HG02571 (cell line): ENCODE results near the gene ZDHHC11B.
"Not testable (repeated sequence)": the region's sequence is repeated elsewhere in the genome, so short reads cannot be mapped to it uniquely, and the experiment has no call there.

ENCODE experiments used
- ATAC-seq: cut with Tn5 transposase; IDR thresholded peaks from one replicate; pipeline ENCODE4 v1.9.1; 2021; ENCODE audit warnings: mild to moderate bottlenecking, moderate library complexity; ENCODE audit not compliant: unreplicated experiment

ZDHHC11B gene

DNA sequence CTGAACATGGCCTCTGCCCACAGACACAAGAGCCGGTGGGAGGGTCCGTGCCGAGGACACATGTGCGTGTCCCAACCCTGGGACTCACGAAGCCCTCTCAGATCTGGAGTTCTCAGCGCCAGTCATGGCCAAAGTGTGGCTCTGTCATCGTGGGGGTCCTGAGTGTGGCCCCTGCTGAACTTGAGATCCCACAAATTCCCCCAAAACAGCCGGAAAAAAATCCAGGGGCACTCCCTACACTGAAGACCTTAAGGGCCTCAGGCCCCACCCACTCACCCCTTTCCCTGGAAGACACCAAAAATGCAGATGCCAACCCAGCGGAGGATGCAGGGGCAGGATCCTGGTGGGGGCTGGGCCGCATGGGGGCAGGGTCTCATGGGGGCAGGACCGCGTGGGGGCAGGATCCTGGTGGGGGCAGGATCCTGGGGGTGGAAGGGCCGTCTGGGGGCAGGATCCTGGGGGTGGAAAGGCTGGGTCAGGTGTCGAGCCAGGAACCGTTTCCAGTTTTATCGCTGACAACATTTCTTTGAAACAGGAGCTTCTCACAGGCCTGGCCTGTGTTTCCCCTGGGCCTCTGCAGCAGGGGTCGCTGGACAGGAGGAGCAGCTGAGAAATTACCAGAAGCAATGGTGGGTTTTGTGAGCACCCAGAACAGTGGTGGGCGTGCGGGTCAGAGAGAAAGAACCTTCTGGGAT, 13.3 kb downstream of the ZDHHC11B start:
- ATAC-seq = not testable (repeated sequence)

DNA sequence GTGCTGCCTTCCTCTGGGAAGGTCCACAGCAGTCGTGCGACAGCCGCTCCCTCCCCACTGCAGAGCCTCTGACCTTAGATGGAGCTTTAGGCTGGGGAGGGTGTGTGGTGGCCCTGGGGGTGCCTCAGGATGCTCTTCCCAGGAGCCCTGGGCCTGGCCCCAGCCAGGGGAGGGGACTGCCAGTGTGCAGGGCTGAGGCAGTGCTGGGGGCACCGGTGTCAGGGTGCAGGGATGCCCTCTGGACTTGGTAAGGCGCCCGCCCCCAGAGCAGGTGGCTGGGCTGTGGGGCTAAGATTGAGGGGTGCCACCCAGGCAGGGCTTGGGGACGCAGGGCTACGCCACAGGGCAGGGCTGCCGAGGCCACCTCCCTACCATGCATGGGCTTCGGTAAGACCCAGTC, 13.9 kb downstream of the ZDHHC11B start:
- ATAC-seq = not testable (repeated sequence)

DNA sequence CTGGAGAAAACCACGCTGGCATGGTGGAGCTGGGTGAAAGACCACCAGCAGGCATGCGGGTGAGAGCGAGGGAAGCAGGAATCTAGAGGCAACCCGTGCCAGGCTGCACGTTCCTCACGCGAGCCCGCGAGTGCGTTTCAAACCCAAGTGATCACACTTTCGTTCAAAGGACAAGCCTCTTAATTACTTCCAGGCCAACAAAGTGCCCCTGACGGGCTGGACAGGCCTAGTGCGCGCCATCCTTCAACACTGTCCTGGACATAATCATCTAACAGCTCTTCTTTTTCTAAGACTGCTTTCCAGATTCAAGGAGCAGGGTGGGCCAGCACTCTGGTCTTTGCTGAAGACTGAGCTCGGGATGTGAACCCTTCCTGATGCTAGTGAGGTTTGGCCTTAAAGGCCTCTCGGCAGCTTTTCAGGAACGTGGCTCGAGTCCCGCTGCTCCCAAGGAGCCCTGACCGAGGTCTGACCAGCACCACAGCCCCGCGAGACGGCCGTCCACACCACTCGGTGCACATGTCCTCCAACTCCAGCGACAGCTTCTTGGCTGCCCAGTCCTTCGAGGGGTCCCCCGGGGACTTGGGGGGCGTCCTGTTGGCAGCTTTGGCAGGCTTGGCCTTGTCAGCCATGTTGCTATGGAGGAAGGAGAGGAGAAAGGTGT, 14.9 kb downstream of the ZDHHC11B start:
- ATAC-seq = not testable (repeated sequence)

DNA sequence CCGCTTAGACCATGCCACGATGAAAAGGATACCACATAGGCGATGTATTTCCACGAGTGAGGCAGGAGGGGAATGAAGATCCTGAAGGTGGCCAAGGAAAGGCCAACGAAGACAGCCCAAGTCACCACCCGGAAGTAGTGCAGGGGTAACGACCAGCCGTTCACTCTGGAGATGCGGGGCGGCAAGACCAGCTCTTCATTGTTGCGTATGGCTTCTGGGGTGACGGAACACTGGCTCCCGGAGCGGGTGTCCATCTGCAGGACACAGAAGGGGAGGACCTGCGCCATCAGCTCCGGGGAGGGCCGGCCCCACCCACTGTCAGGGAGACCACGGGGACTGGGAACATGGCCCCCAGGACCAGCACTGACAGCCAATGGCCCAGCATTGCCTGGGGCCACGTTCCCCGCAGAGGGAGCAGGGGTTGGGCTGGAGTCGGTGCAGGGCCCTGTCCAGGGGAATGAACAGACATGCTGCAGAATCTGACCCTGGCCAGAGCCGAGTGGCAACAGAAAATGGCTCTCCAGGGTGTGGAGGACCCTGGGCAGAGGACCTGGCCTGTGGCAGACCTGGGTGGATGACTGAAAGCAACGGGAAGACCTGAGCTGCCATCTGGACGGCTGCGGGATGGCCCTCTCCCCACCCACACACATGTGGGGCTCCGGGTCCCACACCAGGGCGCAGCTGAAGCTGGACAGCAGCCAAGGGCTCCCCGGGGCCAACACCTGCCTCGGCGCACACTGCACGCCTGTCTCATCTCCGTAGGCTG, 17.7 kb downstream of the ZDHHC11B start:
- no peak for ATAC-seq

DNA sequence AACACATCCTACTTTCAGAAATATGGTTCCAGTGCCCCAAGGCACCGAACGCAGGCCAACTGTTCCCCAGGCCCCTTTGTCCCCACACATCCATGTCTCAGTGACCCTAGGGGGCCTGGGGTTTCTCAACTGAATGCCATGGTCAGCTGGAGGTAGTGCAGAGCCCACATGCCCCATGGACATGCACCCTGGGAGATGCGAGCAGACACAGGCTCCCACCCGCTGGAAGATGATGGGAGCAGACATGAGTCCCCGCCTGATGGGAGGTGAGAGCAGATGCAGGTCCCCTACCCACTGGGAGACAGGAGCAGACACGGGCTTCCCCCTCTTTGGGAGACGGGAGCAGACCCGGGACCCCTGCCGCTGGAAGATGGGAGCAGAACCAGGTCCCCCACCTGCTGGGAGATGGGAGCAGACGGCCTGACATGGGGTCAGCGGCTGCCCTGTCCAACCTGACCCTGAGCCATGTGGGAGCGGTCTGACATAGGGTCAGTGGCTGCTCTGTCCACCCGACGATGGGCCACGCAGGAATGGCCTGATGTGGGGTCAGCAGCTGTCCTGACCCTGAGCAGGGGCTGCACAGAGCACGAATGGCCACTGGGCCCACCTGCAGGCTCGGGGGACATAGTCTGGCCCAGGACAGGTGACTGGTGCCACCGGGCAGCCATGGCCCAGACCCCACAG, 18.4 kb downstream of the ZDHHC11B start:
- no peak for ATAC-seq

DNA sequence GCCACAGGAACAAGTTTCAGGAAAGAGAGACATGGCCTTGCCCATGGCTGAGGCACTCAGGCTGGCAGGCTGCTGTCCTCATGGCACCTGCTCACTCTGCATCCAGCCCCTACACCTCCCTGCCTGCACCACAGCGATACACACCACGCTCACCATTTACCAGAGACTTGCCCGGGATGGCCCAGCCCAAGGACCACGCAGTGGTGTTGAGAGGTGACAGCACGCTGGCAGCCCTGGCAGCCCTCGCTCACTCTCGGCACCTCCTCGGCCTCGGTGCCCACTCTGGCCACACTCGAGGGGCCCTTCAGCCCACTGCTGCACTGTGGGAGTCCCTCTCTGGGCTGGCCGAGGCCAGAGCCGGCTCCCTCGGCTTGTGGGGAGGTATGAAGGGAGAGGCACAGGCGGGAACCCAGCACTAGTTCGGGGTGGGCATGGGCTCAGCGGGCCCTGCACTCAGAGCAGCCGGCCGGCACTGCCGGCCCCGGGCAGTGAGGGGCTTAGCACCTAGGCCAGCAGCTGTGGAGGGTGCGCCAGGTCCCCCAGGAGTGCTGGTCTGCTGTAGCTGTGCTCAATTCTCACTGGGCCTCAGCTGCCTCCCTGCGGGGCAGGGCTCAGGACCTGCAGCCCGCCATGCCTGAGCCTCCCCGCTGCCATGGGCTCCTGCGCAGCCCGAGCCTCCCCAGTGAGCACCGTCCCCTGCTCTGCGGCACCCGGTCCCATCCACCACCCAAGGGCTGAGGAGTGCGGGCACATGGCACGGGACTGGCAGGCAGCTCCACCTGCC, 20.3 kb downstream of the ZDHHC11B start:
- ATAC-seq = no peak

DNA sequence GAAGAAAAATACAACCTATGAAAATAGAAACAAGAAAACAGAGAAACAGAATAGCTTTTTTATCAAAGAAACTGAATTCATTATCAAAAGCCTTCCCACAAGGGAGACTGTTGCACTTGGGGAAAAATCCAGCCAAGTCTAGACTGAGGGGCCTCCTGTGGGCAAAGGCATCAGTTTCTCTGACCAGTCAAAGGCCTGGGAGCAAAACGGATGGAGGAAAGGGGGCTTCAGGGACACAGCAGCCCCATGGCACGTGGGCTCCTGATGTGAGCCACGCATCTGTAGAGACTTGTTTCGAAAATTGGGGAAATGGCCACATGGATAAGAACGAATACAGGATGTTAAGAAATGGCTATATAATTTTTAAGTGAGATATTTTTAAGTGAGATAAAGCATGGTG, 21.1 kb downstream of the ZDHHC11B start:
- no peak for ATAC-seq

DNA sequence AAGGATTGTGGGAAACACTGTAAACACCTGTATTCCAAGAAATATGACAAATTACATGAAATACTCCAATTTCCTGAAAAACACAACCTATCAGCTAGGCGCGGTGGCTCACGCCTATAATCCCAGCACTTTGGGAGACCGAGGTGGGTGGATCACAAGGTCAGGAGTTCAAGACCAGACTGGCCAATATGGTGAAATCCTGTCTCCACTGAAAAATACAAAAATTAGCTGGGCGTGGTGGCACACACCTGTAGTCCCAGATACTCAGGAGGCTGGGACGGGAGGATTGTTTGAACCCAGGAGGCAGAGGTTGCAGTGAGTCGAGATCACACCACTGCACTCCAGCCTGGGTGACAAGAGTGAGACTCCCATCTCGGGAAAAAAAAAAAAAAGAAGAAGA, 21.5 kb downstream of the ZDHHC11B start:
- ATAC-seq = not testable (repeated sequence)

DNA sequence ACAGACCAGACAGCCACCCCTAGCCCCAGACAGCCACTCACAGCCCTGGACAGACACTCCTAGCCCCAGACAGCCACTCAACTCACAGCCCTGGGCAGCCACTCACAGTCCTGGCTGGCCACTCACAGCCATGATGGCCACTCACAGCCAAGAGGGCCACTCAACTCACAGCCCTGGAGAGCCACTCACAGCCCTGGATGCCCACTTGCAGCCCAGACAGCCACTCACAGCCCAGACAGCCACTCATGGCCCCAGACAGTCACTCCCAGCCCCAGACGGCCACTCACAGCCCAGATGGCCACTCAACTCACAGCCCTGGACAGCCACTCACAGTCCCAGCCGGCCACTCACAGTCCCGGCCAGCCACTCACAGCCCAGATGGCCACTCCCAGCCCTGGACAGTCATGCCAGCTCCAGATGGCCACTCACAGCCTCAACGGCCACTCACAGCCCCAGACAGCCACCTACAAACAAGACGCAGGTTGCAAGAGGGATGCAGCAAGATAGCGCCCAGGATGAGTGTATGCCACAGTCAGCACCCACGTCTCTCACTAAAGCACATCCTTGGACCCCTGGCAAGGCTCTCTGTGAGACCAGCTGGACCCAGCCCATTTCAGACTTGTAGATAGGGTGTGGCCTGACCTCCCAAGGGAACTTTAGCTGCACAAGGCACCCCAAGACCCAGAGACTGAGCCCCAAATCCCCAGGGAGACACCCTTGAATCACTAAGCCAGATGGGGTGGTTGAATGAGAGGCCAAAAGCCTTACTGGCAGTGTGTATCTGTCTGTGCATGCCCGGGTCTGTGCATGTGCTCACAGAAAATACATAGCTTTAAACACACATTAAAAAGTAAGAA, 22.4 kb downstream of the ZDHHC11B start:
- ATAC-seq = no peak

DNA sequence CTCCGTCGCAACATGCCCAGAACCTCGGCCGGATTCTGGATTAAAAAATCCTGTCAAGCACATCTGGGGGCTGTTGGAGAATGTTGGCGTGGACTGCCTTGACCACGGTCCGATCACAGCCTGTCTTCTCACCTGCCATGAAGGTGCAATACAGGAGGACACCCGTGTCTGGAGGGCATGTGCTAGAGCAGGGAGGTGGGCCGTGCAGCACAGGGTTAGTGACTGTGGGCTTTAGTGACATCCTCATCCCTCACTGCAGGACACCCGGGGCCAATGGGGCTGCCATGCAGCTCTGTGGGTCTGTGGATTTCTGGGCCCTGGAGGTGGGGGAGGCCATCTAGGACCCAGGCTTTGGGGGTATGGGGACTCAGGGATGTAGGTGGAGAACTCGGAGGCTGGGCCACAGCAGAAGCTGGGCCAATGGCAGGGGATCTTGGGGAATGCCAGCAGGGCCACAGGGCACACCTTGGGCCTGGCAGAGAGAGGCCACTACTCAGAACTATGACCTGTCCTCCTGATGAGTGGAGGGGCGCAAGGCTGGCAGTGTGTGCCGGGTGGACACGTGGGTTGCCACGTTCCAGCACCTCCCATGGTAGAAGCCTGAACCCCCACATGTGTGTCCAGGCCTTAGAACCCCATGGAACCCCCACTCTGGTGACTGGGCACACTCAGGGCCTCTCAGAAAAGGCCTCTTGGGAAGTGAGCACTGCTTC, 23.3 kb downstream of the ZDHHC11B start:
- no peak for ATAC-seq

DNA sequence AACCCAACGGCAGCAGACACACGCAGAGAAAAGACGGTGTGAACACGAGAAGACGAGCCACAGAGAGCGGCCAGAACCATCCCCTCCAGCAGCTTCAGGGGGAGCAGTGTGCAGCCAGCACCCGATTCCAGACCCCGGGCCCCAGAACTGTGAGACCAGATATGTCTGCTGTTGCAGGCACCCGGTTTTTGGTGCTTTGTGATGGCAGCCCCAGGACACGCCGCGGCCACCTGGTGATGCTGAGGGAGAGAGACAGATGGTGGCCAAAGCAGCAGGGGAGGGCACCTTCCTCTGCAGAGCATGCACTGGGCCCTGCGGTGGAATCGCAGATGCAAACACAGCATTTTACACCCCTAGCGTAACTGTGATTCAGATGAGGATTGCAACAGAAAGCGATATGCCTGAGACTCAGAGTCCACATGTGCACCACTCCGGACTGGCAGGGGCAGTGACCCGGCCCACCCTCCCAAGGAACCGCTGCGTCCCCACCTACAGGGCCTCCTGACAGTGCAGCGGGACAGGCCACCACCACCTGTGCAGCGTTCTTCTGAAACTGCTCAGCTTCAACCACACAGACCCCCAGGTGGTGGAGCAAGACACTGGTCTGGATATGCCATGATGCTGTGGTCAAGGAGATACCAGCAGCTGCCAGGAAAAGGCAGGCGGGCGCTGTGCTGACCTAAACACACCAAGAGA, 24.0 kb downstream of the ZDHHC11B start:
- no peak for ATAC-seq

DNA sequence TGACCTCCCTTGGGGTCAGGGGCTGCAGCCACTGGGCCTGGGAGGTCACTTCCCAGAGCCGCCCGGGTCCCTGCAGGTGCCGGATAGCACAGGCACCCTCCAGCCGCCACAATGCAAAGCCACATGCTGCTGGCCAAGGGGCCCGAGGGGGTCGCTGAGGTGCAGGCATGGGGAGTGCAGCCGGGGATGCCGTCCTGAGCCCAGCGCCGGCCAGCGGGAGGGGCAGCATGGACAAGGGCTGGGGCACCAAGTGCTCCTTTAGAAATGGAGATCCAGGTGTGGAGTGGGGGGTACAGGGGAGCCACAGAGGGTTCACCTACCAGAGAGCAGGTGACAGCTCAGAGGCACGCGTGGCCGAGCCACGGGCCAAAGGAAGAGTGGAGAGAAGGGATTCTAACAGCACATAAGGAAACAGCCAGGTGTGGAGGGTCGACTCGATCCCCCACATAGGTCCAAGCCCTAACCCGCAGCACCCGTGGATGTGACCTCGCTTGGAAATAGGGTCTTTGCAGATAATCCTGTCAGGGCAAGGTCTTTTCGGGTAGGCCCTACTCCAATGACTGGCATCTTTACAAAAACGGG, 24.7 kb downstream of the ZDHHC11B start:
- ATAC-seq = no peak

DNA sequence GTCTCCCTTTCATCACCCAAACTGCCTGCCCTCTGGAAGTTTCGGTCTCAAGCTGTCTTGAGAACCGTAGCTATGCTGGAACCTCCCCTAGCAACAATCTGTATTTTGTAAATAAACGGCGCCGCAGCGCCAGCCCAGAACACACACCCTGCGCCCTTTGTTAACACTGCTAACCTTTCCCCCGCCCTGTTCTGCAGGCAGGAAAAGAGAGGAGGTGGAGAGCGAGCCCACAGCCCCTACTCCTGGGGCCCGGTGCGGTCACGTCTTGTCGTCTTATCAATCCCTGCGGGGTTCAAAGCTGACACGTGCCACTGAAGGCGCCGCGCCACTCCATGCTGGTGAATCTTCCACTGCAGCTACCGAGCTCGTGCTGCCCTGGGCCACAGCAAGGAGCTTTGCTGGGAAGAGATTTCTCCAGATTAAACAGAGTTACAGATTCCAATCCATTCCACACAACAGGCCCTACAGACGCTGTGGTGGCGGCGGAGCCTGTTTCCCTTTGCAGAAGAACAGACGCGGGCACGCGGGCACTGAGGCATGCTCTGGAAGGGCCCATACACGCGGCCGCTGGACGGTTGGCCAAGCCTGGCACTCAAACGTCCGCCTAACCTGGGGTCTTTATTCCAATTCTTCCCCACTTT, 25.3 kb downstream of the ZDHHC11B start:
- ATAC-seq = no peak

DNA sequence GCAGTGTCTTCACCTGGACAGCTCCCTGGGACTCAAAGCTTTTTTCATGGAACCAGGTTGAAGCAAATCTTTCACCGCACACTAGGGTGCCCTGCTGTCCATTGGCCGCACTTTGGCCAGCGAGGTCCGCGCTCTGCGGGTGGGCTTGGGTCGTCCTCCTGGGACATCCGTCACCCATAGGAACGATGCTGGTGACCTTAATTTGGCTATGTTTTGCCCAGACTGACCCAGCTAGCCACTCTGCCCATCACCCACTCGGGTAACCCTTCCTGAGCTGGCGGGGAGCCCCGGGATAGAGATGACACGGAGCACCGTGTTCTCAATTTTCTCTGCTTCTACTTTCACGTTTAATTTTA, 25.9 kb downstream of the ZDHHC11B start:
- ATAC-seq = no peak

DNA sequence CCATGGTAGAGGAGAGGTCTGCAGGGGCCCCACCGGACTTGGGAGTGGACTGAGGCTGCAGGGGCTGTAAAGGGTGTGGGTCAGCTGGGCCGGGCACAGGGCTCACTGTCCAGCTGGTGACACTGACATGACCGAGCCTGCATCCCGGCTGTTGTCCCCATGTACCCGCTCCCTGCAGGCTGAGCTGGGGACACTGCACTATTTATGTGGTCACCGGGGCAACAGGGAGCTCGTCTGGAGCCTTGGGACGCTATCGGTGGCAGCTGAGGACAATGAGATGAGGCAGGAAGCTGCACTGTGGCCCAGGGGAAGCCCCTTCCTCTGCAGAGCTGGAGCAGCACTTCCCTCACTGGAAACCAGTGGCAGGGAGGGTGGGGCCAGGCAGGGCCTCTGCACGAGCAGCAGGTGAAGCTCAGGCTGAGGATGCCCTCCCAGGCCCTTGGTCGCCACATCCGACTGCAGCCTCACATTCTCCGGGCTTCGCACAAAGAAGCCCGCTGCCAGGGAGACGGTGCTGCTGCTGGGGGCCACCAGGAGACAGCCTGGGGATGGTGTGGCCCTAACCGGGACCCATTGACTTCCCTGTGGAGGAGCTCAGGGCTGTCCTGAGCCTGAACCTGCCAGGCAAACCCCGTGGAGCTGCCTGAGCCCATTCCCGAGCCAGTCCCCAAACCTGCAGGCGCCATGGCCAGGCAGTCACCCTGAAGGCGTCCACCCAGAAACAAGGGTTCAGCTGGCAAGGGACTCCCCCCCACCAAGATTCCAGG, 26.4 kb downstream of the ZDHHC11B start:
- no peak for ATAC-seq

DNA sequence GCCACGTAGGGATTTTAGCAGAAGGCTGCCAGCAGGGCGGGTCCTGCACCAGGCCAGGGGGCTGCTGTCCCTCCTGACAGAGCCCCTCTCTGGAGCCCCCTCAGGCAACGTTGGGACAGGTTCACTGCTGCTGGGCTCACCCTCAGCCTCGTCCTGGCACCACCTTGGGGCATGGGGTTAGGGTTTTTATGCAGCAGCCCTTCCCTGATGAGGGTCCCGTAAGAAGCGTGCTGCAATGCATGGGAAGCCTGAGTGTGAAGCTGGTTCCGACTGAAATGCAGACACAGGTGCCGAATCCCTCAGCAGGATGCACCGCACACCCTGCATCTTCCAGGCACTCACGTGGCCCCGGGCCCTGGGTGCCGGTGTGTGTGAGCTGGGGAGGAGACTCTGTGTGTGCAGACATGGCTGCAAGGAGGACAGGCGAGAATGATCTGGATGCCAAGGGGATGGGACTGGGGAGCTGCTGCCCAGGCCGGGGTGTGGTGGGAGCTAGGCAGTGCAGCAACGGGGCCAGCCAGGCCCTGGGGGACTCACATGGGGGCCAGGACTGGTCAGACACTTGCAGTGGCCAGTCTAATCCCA, 27.1 kb downstream of the ZDHHC11B start:
- ATAC-seq = no peak
